Right lobe of liver (tissue), 4 donors: Measurements from ENCODE around the gene FBLN2.

Source experiments
- POLR2A ChIP-seq: fragments of 450-650 bp; IDR thresholded peaks from one replicate; pipeline ENCODE4 v1.6.1; 2017; ENCODE audit warnings: antibody characterized with exemption, mild to moderate bottlenecking
- TF ChIP-seq, protein P1 (sequence below), 4 donors: fragments of 200-600 bp in 3 of 4; fragments of 450-650 bp in 1 of 4; IDR thresholded peaks; one replicate each; pipeline versions ENCODE4 v1.5.1 to v1.8.0; 2016 to 2022; ENCODE audit warnings: antibody characterized with exemption in 4 of 4, mild to moderate bottlenecking in 2 of 4
- donor health status: DM: no; HTN: no; CAD: no.
- donor health status: DM: no; HTN: no; CAD: no.
- donor health status: DM: no; HTN: yes; CAD: no.

DNA sequence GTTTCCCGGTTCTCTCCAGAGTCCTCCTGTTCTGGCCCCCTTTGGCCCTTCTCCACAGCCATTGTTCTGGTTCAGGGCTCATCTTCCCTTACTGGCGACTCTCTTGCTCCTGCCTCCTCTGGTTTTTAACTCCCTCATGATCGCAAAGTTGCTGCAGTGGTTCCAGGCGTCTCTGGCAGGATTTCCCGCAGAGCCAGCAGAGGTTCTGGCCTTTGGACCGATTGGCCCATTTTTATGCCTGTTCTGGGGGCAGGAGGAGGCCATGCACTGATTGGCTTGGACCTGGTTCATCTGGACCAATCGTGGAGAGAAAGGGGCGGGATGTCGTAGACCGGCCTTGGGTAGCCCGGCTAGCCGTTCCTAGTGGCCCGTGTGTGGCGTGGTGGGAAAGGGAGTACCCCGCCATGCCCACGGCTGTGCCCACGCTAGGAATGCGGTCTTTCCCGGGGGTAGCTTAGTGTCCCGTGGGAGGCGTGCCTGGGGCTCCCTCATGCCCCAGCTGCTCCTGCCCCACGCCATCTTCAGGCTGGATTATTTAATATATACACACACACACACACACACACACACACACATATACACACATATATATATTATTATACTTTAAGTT lies 113.4 kb downstream of the FBLN2 start:
- no peak for TF ChIP-seq POLR2A
- TF ChIP-seq, protein P1, sequence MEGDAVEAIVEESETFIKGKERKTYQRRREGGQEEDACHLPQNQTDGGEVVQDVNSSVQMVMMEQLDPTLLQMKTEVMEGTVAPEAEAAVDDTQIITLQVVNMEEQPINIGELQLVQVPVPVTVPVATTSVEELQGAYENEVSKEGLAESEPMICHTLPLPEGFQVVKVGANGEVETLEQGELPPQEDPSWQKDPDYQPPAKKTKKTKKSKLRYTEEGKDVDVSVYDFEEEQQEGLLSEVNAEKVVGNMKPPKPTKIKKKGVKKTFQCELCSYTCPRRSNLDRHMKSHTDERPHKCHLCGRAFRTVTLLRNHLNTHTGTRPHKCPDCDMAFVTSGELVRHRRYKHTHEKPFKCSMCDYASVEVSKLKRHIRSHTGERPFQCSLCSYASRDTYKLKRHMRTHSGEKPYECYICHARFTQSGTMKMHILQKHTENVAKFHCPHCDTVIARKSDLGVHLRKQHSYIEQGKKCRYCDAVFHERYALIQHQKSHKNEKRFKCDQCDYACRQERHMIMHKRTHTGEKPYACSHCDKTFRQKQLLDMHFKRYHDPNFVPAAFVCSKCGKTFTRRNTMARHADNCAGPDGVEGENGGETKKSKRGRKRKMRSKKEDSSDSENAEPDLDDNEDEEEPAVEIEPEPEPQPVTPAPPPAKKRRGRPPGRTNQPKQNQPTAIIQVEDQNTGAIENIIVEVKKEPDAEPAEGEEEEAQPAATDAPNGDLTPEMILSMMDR (IDR thresholded peaks at IDR 0.05) = no peak
